Stimulated activated CD4-positive, alpha-beta T cell treated with anti-CD3 and anti-CD28 coated beads, TNF-alpha, amount 100 ng/mL, for 4 hours (primary cell): ENCODE data around the gene HIP1.
"Not testable (repeated sequence)": the region's sequence is repeated elsewhere in the genome, so short reads cannot be mapped to it uniquely, and the experiment has no call there.

Experiments used
- DNase-seq, 3 experiments: peaks; one replicate each; pipeline ENCODE4 v3.0.0-alpha.2; 2020; ENCODE audit warnings: low read depth in 3 of 3

Gene HIP1

DNA sequence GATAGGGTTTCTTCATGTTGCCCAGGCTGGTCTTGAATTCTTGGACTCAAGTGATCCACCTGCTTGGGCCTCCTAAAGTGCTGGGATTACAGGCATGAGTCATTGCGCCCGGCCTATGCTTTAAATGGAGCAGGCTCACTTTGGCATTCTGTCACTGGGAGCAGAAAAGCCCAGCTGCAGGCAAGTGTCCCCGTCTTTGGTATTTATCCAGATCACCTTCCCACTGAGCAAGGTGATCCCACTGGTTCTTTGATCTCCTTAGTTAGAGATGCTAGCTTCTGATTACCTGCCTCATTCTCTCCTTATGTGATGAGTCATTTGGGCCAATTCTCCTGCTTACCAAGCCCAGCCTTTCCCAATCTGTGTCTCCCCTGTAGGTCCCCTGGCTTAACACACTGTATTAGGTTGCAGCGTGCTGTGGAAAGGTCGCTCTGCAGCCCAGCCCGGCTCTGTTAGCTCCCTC lies 207.4 kb downstream of the HIP1 start:
- DNase-seq = no peak

DNA sequence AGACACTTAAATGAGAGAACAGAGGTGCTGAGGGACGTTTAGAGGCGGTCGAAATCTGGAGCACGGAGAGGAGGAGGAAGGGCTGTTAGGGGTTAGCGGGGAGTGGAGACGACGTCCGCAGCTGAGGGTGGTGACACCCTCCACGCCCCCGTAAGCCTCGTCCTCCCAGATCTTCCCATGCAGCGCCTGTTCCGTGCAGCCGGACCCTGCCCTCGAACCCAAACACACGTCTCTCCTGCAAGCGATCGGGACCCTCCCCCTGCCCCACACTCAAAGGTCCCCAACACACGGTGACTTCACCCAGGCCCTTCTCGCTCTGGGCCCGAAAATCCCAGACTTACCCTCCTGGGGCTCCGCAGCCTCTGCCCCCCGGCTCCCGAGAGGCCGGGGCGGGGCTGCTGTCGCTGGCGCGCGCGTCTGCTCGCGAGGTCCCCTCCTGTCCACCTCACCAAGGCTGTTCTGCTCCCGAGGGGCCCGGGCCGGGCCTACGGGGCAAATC lies 211.5 kb downstream of the HIP1 start:
- peak in 1 of 3 experiments; percentile 1 for DNase-seq

GRCh38 chr7:75521727-75522126 lies 217.0 kb downstream of the HIP1 start:
- not testable (repeated sequence) for DNase-seq

DNA sequence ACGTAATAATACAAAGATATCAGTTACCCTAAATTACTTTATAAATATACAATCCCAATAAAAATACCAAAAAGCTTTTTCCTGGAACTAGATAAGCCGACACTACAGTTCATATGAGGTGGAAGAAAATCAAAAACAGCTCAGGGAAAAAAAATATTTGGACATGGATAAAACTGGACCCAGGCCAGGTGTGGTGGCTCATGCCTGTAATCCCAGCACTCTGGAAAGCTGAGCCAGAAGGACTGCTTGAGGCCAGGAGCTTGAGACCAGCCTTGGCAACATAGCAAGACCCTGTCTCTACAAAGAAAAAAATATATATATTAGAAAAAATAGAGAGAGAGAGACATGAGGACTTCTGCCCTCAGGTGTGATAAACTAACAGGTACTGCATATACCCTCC lies 219.9 kb downstream of the HIP1 start:
- not testable (repeated sequence) for DNase-seq

DNA sequence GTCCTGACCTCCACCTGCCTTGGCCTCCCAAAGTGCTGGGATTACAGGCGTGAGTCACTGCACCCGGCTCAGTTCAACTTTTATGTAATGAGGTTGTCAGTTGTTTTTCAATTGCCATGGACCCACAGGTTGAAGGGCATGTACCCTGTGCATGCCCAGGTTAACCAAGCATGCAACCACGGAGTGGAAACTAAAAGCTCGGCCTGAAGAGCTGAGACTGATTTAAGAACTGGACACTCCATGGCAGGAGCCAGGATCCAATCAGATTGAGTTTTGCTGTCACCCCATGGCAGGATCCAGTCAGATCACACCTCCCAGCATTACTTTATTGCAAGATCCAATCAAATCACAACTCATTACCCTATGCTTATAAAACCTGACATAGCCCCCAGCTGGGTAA lies 229.7 kb downstream of the HIP1 start:
- DNase-seq = not testable (repeated sequence)

DNA sequence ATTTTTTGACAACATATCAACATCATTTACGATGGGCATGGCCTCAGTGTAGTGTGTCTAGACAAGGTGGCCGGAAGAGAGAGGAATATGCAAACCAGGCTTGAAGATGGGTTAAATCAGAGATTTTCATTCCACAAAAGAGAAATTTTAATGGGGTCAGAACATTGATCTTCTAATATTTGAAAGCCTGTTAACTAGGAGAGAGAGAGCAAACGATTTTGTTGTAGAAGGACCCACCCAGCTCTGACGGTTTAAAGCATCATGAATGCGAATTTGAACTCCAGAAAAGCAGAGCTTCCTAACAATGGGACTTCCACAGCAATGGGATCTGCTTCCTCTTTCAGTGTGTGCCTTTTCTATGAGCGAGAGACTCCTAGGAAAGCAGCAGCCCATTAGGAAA lies 246.7 kb downstream of the HIP1 start, which contains the start of gene SPDYE5:
Gene SPDYE5, plus strand, starts transcription at position 301 of the 400 bp plus-strand sequence. CDS start 1,728 bp downstream, outside the sequence.
- DNase-seq = not testable (repeated sequence)

DNA sequence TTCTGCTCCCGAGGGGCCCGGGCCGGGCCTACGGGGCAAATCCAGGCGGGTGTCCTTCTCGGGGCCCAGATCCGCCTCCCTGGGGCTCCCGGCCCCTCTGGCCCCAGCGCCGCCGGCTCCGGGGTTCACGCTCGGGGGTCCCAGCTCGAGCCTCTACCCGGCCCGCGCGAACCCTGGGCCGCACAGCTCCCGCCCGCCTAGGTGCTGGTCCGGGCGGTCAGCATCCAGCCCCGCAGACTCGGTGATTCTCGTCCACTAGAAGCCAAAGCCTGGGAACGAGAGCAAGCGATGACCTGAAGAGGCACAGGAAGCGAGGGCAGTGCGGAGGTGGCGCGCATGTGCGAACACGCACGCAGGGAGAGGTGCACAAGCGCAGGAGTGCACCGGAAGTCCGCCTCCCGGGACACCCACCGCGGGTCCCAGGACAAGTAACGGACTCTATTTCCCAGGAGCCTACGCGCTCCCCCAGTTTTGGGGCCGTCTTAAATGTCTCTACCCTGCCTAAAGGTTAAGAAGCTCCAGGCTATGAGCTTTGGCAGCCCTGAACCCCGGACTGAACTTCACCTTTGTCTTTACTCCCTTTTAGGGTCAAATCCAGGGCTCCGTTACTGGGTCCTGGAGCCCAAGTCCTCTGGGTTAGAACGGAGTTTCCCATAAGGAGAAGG lies 252.6 kb downstream of the HIP1 start, which contains the start of gene POM121C:
Gene POM121C, minus strand, starts transcription at position 321 of the 665 bp plus-strand sequence. CDS start 44,803 bp downstream, outside the sequence.
- DNase-seq = peak; percentile 66 to 77 (median 72)

- DNase-seq = peak in 1 of 3 experiments; percentile 18
These were observed 253.3 kb downstream of the HIP1 start for GRCh38 chr7:75485355-75485978.
